IMR-90 (cell line): Measurements from ENCODE around the gene PTGES3L. TPM values are rescaled to one million over a fixed set of nuclear protein-coding genes. Genes with fewer than 3 reads are reported as not detected.

Experiments
- ATAC-seq: fragments of 200-7000 bp; cut with Tn5 transposase; 2 replicates; pipeline ENCODE4 v1.9.1; 2020; ENCODE audit warnings: low read depth, mild to moderate bottlenecking, moderate library complexity
- BruUV-seq: library from RNA; stranded (reverse); fragments of 400-500 nt; replicated peaks from 2 replicates; lab custom pipeline; 2021; lab: Mats Ljungman, UMichigan
- CTCF ChIA-PET: fragments of 300-600 bp; formaldehyde crosslinking; extraction: SDS; loops from one replicate; lab custom pipeline; 2021; ENCODE audit warnings: antibody characterized with exemption; lab: Yijun Ruan, JAX
- POLR2A ChIA-PET: fragments of 300-600 bp; sonication (Branson Sonifier 250); formaldehyde crosslinking; loops from one replicate; lab custom pipeline; 2022; ENCODE audit warnings: antibody characterized with exemption; ENCODE audit not compliant: unreplicated experiment; lab: Charles Lee
- DNase-seq: peaks from one replicate; pipeline ENCODE4 v3.0.0; 2013
- H2AFZ ChIP-seq: replicated peaks from 2 replicates; pipeline ENCODE3; 2013; ENCODE audit warnings: low read length, mild to moderate bottlenecking; ENCODE audit not compliant: poor library complexity
- H2AK5ac ChIP-seq: 2 replicates; pipeline ENCODE4 v1.6.1; 2013; ENCODE audit warnings: low read depth, low read length, inconsistent platforms
- H2AK9ac ChIP-seq: replicated peaks from 2 replicates; pipeline ENCODE3; 2013; ENCODE audit warnings: mild to moderate bottlenecking, low read depth, low read length, moderate library complexity; ENCODE audit not compliant: poor library complexity
- H2BK120ac ChIP-seq: 2 replicates; pipeline ENCODE4 v1.6.1; 2013; ENCODE audit warnings: low read depth, low read length, inconsistent platforms
- H2BK15ac ChIP-seq: 3 replicates; pipeline ENCODE4 v1.6.1; 2013; ENCODE audit warnings: low read depth, low read length, inconsistent platforms
- H2BK20ac ChIP-seq: 2 replicates; pipeline ENCODE4 v1.6.1; 2013; ENCODE audit warnings: low read depth, mild to moderate bottlenecking, inconsistent platforms, low read length, moderate library complexity
- H2BK5ac ChIP-seq: 2 replicates; pipeline ENCODE4 v1.6.1; 2013; ENCODE audit warnings: mild to moderate bottlenecking, low read depth, low read length, inconsistent platforms; ENCODE audit not compliant: poor library complexity, severe bottlenecking
- H3K14ac ChIP-seq: replicated peaks from 2 replicates; pipeline ENCODE4 v1.6.1; 2013; ENCODE audit warnings: low read depth, low read length, inconsistent platforms
- H3K18ac ChIP-seq: 2 replicates; pipeline ENCODE4 v1.6.1; 2013; ENCODE audit warnings: low read depth, low read length, control low read depth
- H3K23ac ChIP-seq: 2 replicates; pipeline ENCODE4 v1.6.1; 2013; ENCODE audit warnings: low read depth, low read length, inconsistent platforms
- H3K27ac ChIP-seq: 2 replicates; pipeline ENCODE4 v1.5.1; 2013; ENCODE audit warnings: mild to moderate bottlenecking, control low read depth, low read length; ENCODE audit not compliant: insufficient read depth
- H3K27me3 ChIP-seq: 2 replicates; pipeline ENCODE4 v1.6.1; 2013; ENCODE audit warnings: low read length; ENCODE audit not compliant: control insufficient read depth, insufficient read depth
- H3K36me3 ChIP-seq: 2 replicates; pipeline ENCODE4 v1.6.1; 2013; ENCODE audit warnings: low read length, mixed read lengths; ENCODE audit not compliant: control insufficient read depth, insufficient read depth
- H3K4ac ChIP-seq: 2 replicates; pipeline ENCODE4 v1.6.1; 2013; ENCODE audit warnings: low read depth, low read length, inconsistent platforms
- H3K4me1 ChIP-seq: 2 replicates; pipeline ENCODE4 v1.6.1; 2013; ENCODE audit warnings: low read length, mixed read lengths; ENCODE audit not compliant: control insufficient read depth, insufficient read depth
- H3K4me2 ChIP-seq: 2 replicates; pipeline ENCODE4 v1.6.1; 2013; ENCODE audit warnings: low read depth, mild to moderate bottlenecking, control low read depth, low read length, moderate library complexity
- H3K4me3 ChIP-seq: 2 replicates; pipeline ENCODE4 v1.5.1; 2013; ENCODE audit warnings: low read depth, mild to moderate bottlenecking, control low read depth, low read length, moderate library complexity; ENCODE audit not compliant: insufficient read depth
- H3K56ac ChIP-seq: 2 replicates; pipeline ENCODE4 v1.6.1; 2013; ENCODE audit warnings: low read length, inconsistent platforms; ENCODE audit not compliant: insufficient read depth; ENCODE audit errors: extremely low read depth
- H3K79me1 ChIP-seq, 2 experiments: 2 replicates each; pipeline ENCODE4 v1.6.1; 2013; ENCODE audit warnings: low read length in 2 of 2, inconsistent platforms in 1 of 2, low read depth in 1 of 2
- H3K9ac ChIP-seq: 2 replicates; pipeline ENCODE4 v1.6.1; 2013; ENCODE audit warnings: low read depth, low read length, control low read depth
- H3K9me1 ChIP-seq: 2 replicates; pipeline ENCODE4 v1.6.1; 2013; ENCODE audit warnings: low read length, inconsistent platforms; ENCODE audit not compliant: insufficient read depth
- H3K9me3 ChIP-seq: 2 replicates; pipeline ENCODE4 v1.6.1; 2013; ENCODE audit warnings: low read length; ENCODE audit not compliant: control insufficient read depth, insufficient read depth
- H4K20me1 ChIP-seq: 2 replicates; pipeline ENCODE4 v1.6.1; 2013; ENCODE audit warnings: low read length, inconsistent platforms; ENCODE audit not compliant: insufficient read depth
- H4K5ac ChIP-seq: 2 replicates; pipeline ENCODE4 v1.6.1; 2013; ENCODE audit warnings: mild to moderate bottlenecking, low read depth, low read length, control low read depth
- H4K8ac ChIP-seq, 2 experiments: 2 replicates each; pipeline ENCODE4 v1.6.1; 2013; ENCODE audit warnings: low read depth in 2 of 2, low read length in 2 of 2, control low read depth in 1 of 2, inconsistent platforms in 1 of 2
- H4K91ac ChIP-seq: 2 replicates; pipeline ENCODE4 v1.6.1; 2013; ENCODE audit warnings: low read depth, low read length, inconsistent platforms; ENCODE audit not compliant: insufficient read depth
- NFE2L2 ChIP-seq: fragments of 150-350 bp; IDR thresholded peaks from 2 replicates; pipeline ENCODE4 v1.6.1; 2016; ENCODE audit warnings: low read depth, mild to moderate bottlenecking, low read length
- POLR2A ChIP-seq: IDR thresholded peaks from 2 replicates; pipeline ENCODE4 v1.6.1; 2012; ENCODE audit warnings: mild to moderate bottlenecking, low read depth, low read length
- RCOR1 ChIP-seq: IDR thresholded peaks from 2 replicates; pipeline ENCODE4 v1.6.1; 2012; ENCODE audit warnings: mild to moderate bottlenecking, low read length, improper control_type of control experiment; ENCODE audit not compliant: insufficient replicate concordance
- WGBS, 2 experiments: methylation state at CpG; one replicate each; pipeline versions ENCODE4 v1.1.5 to v1.1.7; 2013; ENCODE audit warnings: missing lambda C conversion rate in 2 of 2; ENCODE audit not compliant: insufficient read length in 1 of 2; ENCODE audit errors: extremely low coverage in 2 of 2; 5-methylcytosine and 5-hydroxymethylcytosine counted together
- dilution Hi-C: fragments of 300-500 bp; cut with HindIII; formaldehyde crosslinking; loops from one replicate; pipeline ENCODE4 v1.14.3; 2018; ENCODE audit warnings: low sequenced_read_pairs; ENCODE audit not compliant: unreplicated experiment
- in situ Hi-C: fragments of 300-500 bp; cut with MboI; formaldehyde crosslinking; loops from 3 replicates; pipeline ENCODE4 v1.14.3; 2019; ENCODE audit warnings: low sequenced_read_pairs, inconsistent platforms, mixed read lengths
- intact Hi-C: fragments of 100-400 bp; cut with micrococcal nuclease; formaldehyde crosslinking; loops from 2 replicates; pipeline ENCODE4 v1.10.0; 2022
- polyA plus RNA-seq, 3 experiments: library from polyadenylated mRNA; depleted of rRNA; stranded (reverse); fragments of >200 nt; gene quantifications; 2 replicates each; pipeline ENCODE4 v1.2.3, GENCODE V29; 2012; ENCODE audit warnings: low replicate concordance in 1 of 3
- total RNA-seq: library from RNA; depleted of rRNA; stranded (reverse); fragments of >200 nt; gene quantifications from 2 replicates; pipeline ENCODE4 v1.2.3, GENCODE V29; 2012
- TF ChIP-seq, protein P1 (sequence below): fragments of 150-350 bp; IDR thresholded peaks from 2 replicates; pipeline ENCODE4 v1.6.1; 2016; ENCODE audit warnings: low read depth, mild to moderate bottlenecking, low read length, moderate library complexity, borderline replicate concordance
- TF ChIP-seq, protein P2 (sequence below): conservative IDR thresholded peaks from 2 replicates; pipeline ENCODE4 v1.5.1; 2012; ENCODE audit warnings: mild to moderate bottlenecking, low read depth, low read length, improper control_type of control experiment

The PTGES3L gene
- total and polyA plus RNA-seq, 2 of the 4 experiments (the other 2 are of a cell fraction): 1.4 to 2.4 TPM

DNA sequence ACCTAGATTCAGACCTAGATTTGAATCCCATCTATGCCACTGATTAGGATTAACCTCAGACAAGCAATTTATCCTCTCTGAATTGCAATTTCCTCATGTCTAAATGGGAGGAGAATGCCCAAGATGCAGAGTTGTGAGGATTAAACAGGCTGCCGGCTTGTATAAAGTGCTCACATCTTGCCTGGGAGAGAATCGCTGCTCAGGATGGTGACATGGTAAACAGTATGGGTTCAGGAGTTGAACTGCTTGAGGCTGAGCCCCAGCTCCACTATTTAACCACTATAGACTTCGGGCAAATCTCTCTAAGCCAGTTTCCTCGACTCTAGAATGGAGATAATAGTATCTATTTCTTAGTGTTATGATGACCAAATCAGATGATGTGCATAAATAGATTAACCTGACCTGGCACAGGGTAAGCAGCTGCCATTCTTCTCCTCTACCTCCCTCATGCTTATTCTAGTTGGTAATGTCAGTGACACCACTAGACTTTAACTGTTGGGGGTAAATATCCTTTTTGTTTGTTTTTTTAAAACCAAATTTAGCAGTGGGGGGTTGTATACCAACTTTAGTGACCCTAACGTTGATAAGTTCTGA is 17.6 kb upstream of the PTGES3L start:
- intact Hi-C loops: loop anchor here (10.0 kb wide), 1 partner anchor 317 kb away; no protein-coding TSS in a partner anchor
- POLR2A ChIA-PET: interaction anchor here (0.6 to 1.6 kb wide), 8 partner anchors 9 to 363 kb away, joined by 3 to 6 read pairs (median 5); partner anchors contain the start of genes IFI35, PTGES3L and RUNDC1

More for the DNA sequence above, 17.6 kb upstream of the PTGES3L start:
- H3K14ac ChIP-seq: peak overlapping the region; percentile 58; the same call in 1 of the 2 replicates
- peak overlapping the region; percentile 78 for H3K4ac ChIP-seq
- WGBS, 2 experiments: no CpG with 5 or more reads among the region's 5 CpGs
- peaks cover 12 to 42% of the 10 kb centered on the region in 2 experiments; a peak in 3 of 4 replicates for H3K79me1 ChIP-seq
- H2BK15ac ChIP-seq: no peak overlapping the region; the same call in 2 of the 3 replicates
- in situ Hi-C loops: loop anchor here (25.0 kb wide), 1 partner anchor 365 kb away; no protein-coding TSS in a partner anchor
- CTCF ChIA-PET: interaction anchor here (0.6 to 1.9 kb wide), 6 partner anchors 10 to 321 kb away, joined by 3 to 9 read pairs (median 3); partner anchors contain the start of gene PTGES3L
- H2BK120ac ChIP-seq: peak overlapping the region; percentile 48; the same call in 1 of the 2 replicates
- H3K23ac ChIP-seq: peak overlapping the region; percentile 47; the same call in 1 of the 2 replicates
- H2AK5ac ChIP-seq: peak overlapping the region; percentile 52; the same call in 1 of the 2 replicates
- 0 out of 2 replicates have a peak overlapping the region, but pooled peaks have one; percentile 4 for H3K18ac ChIP-seq
- H2BK20ac ChIP-seq: no peak overlapping the region
- peak overlapping the region; percentile 12; the same call in 1 of the 2 replicates for H3K4me3 ChIP-seq
- H3K9ac ChIP-seq: peak overlapping the region; percentile 16
- H4K20me1 ChIP-seq: peaks cover 27% of the 10 kb centered on the region; the same call in 1 of the 2 replicates
- no peak overlapping the region; the same call in 1 of the 2 replicates for H3K56ac ChIP-seq
- H3K27me3 ChIP-seq: no peaks in the 10 kb centered on the region
- H2AFZ ChIP-seq: peak overlapping the region; percentile 72
- peak overlapping the region; percentile 77 for H4K5ac ChIP-seq
- dilution Hi-C loops: no loop called here
- no peaks in the 10 kb centered on the region for H3K9me3 ChIP-seq
- H3K27ac ChIP-seq: peak overlapping the region; percentile 42; the same call in 1 of the 2 replicates
- ATAC-seq (peak; percentile 2), DNase-seq (no peak)
- BruUV-seq: no TSS peak
- peaks cover 6% of the 10 kb centered on the region for H3K4me1 ChIP-seq
- H2BK5ac ChIP-seq: peak overlapping the region; percentile 31
- H3K9me1 ChIP-seq: 0 out of 2 replicates have a peak, but pooled peaks cover 3% of the 10 kb centered on the region
- peak overlapping the region; percentile 68 to 85 for H4K8ac ChIP-seq
- H3K4me2 ChIP-seq: peak overlapping the region; percentile 45
- no peak overlapping the region for H2AK9ac ChIP-seq
- peak overlapping the region; percentile 18; the same call in 1 of the 2 replicates for H4K91ac ChIP-seq
- peaks cover 21% of the 10 kb centered on the region for H3K36me3 ChIP-seq
- TF ChIP-seq, protein P1, sequence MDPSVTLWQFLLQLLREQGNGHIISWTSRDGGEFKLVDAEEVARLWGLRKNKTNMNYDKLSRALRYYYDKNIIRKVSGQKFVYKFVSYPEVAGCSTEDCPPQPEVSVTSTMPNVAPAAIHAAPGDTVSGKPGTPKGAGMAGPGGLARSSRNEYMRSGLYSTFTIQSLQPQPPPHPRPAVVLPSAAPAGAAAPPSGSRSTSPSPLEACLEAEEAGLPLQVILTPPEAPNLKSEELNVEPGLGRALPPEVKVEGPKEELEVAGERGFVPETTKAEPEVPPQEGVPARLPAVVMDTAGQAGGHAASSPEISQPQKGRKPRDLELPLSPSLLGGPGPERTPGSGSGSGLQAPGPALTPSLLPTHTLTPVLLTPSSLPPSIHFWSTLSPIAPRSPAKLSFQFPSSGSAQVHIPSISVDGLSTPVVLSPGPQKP: no peak
- TF ChIP-seq, protein P2, sequence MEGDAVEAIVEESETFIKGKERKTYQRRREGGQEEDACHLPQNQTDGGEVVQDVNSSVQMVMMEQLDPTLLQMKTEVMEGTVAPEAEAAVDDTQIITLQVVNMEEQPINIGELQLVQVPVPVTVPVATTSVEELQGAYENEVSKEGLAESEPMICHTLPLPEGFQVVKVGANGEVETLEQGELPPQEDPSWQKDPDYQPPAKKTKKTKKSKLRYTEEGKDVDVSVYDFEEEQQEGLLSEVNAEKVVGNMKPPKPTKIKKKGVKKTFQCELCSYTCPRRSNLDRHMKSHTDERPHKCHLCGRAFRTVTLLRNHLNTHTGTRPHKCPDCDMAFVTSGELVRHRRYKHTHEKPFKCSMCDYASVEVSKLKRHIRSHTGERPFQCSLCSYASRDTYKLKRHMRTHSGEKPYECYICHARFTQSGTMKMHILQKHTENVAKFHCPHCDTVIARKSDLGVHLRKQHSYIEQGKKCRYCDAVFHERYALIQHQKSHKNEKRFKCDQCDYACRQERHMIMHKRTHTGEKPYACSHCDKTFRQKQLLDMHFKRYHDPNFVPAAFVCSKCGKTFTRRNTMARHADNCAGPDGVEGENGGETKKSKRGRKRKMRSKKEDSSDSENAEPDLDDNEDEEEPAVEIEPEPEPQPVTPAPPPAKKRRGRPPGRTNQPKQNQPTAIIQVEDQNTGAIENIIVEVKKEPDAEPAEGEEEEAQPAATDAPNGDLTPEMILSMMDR: no peak
- no peak for TF ChIP-seq POLR2A
- no peak for TF ChIP-seq NFE2L2
- TF ChIP-seq RCOR1: no peak
